K562 (cell line): Measurements from ENCODE around the gene FAM83F.

Source experiments
- ARID3A ChIP-seq: IDR thresholded peaks from 2 replicates; pipeline ENCODE4 v1.6.1; 2012; ENCODE audit warnings: low read depth, low read length, improper control_type of control experiment, borderline replicate concordance
- ATF2 ChIP-seq: sonication (generic); formaldehyde crosslinking; IDR thresholded peaks from 2 replicates; pipeline ENCODE4 v1.8.1; 2022; ENCODE audit warnings: missing genetic modification reagents
- CBX5 ChIP-seq: IDR thresholded peaks from 2 replicates; pipeline ENCODE4 v1.6.1; 2014; ENCODE audit warnings: low read depth, borderline replicate concordance
- CTCF ChIP-seq, 3 experiments: IDR thresholded peaks in 2 of 3; conservative IDR thresholded peaks in 1 of 3; 2 replicates each; pipeline ENCODE4 v1.5.1; 2011 to 2012; ENCODE audit warnings: low read length in 3 of 3, mild to moderate bottlenecking in 3 of 3, control low read depth in 2 of 3, improper control_type of control experiment in 1 of 3, inconsistent platforms in 1 of 3, low read depth in 1 of 3, mixed read lengths in 1 of 3, moderate library complexity in 1 of 3; ENCODE audit not compliant: insufficient read depth in 2 of 3
- EP300 ChIP-seq: IDR thresholded peaks from 2 replicates; pipeline ENCODE4 v1.6.1; 2012; ENCODE audit warnings: low read length, improper control_type of control experiment
- KLF10 ChIP-seq: fragments of 250-450 bp; sonication (Bioruptor Pico); IDR thresholded peaks from 2 replicates; pipeline ENCODE4 v1.6.1; 2021; ENCODE audit warnings: matching md5 sums
- RFX5 ChIP-seq: IDR thresholded peaks from 2 replicates; pipeline ENCODE4 v1.6.1; 2011; ENCODE audit warnings: low read depth, mild to moderate bottlenecking, improper control_type of control experiment, low read length
- SIN3A ChIP-seq, 2 experiments: fragments of 150-350 bp in 1 of 2; IDR thresholded peaks; 2 replicates each; pipeline ENCODE4 v1.6.1; 2011 to 2016; ENCODE audit warnings: borderline replicate concordance in 2 of 2, low read depth in 2 of 2, low read length in 2 of 2, mild to moderate bottlenecking in 2 of 2, moderate library complexity in 2 of 2; ENCODE audit not compliant: control insufficient read depth in 1 of 2
- SMARCA5 ChIP-seq: fragments of 450-650 bp; IDR thresholded peaks from 2 replicates; pipeline ENCODE4 v1.6.1; 2016
- SMC3 ChIP-seq: conservative IDR thresholded peaks from 2 replicates; pipeline ENCODE4 v1.6.1; 2011; ENCODE audit warnings: low read depth, low read length, improper control_type of control experiment; ENCODE audit not compliant: insufficient read depth
- TARDBP ChIP-seq: fragments of 450-650 bp; IDR thresholded peaks from 2 replicates; pipeline ENCODE4 v1.6.1; 2016
- ZBTB11 ChIP-seq, 3 experiments: fragments of 200-800 bp in 1 of 3; fragments of 250-450 bp in 1 of 3; fragments of 450-650 bp in 1 of 3; sonication (Bioruptor Pico) in 1 of 3; sonication (Bioruptor generic) in 1 of 3; formaldehyde crosslinking in 1 of 3; IDR thresholded peaks; 2 replicates each; pipeline versions ENCODE4 v1.6.1 to v1.8.0; 2016 to 2022; ENCODE audit warnings: mild to moderate bottlenecking in 2 of 3, missing genetic modification characterization in 2 of 3, missing compliant biosample characterization in 1 of 3, moderate library complexity in 1 of 3

GRCh38 chr22:39984746-39985145, 10.0 kb upstream of the FAM83F start:
- TF ChIP-seq SMC3 (no peak), CBX5 (no peak), ZBTB11 (CRISPR knock-in tag; IDR thresholded peaks at IDR 0.05) (no peak), SIN3A (IDR thresholded peaks at IDR 0.05; ENCODE audit: borderline replicate concordance in 2 of 2, control insufficient read depth in 1 of 2, low read depth in 2 of 2, low read length in 2 of 2) (no peak), KLF10 (no peak), TARDBP (no peak), EP300 (no peak), CTCF (IDR thresholded peaks at IDR 0.05 in 2 of 3, conservative IDR thresholded peaks at IDR 0.05 in 1 of 3; ENCODE audit: insufficient read depth in 2 of 3, low read depth in 1 of 3, low read length in 3 of 3) (no peak), SMARCA5 (no peak), ATF2 (CRISPR knock-in tag) (no peak), RFX5 (no peak), ARID3A (no peak)
